Measurements from ENCODE around the gene SLC66A2. TPM values are rescaled to one million over a fixed set of nuclear protein-coding genes. Genes with fewer than 3 reads are reported as not detected.
"Not testable (repeated sequence)": the region's sequence is repeated elsewhere in the genome, so short reads cannot be mapped to it uniquely, and the experiment has no call there.

The SLC66A2 gene
- total RNA-seq, 1 donor from 2014 or later = 65.2 TPM

- ATAC-seq (no peak), DNase-seq (ENCODE audit: low spot score) (no peak)
- intact Hi-C loops (cut with DNase I) = no loop called here
Measured at GRCh38 chr18:79876497-79876896, 75.0 kb downstream of the SLC66A2 start.

- no peak for ATAC-seq
- intact Hi-C loops (cut with DNase I) = no loop called here
- no peak for DNase-seq (ENCODE audit: low spot score)
Measured at GRCh38 chr18:79875931-79876461, 75.5 kb downstream of the SLC66A2 start.

- intact Hi-C loops (cut with DNase I) = no loop called here
- no peak for DNase-seq (ENCODE audit: low spot score)
- no peak for ATAC-seq
Measured at GRCh38 chr18:79875531-79875919, 75.9 kb downstream of the SLC66A2 start.

GRCh38 chr18:79874553-79875530, 76.6 kb downstream of the SLC66A2 start:
- DNase-seq (ENCODE audit: low spot score) (no peak), ATAC-seq (no peak)
- intact Hi-C loops (cut with DNase I) = no loop called here

GRCh38 chr18:79873449-79874110, 77.9 kb downstream of the SLC66A2 start:
- DNase-seq (ENCODE audit: low spot score) (peak; percentile 61), ATAC-seq (peak; percentile 72)
- intact Hi-C loops (cut with DNase I) = no loop called here

- ATAC-seq (no peak), DNase-seq (ENCODE audit: low spot score) (no peak)
- intact Hi-C loops (cut with DNase I) = no loop called here
Measured at GRCh38 chr18:79872527-79873444, 78.7 kb downstream of the SLC66A2 start.

- intact Hi-C loops (cut with DNase I) = no loop called here
- no peak for ATAC-seq
- DNase-seq (ENCODE audit: low spot score) = no peak
Measured at GRCh38 chr18:79871481-79872091, 79.9 kb downstream of the SLC66A2 start.

- intact Hi-C loops (cut with DNase I) = no loop called here
- ATAC-seq = no peak
- no peak for DNase-seq (ENCODE audit: low spot score)
Measured at GRCh38 chr18:79871026-79871390, 80.4 kb downstream of the SLC66A2 start.

- ATAC-seq (no peak), DNase-seq (ENCODE audit: low spot score) (no peak)
- intact Hi-C loops (cut with DNase I) = no loop called here
Measured at GRCh38 chr18:79870301-79871025, 81.0 kb downstream of the SLC66A2 start.

GRCh38 chr18:79869591-79870300, 81.7 kb downstream of the SLC66A2 start:
- no peak for DNase-seq (ENCODE audit: low spot score)
- intact Hi-C loops (cut with DNase I) = no loop called here
- ATAC-seq = no peak

GRCh38 chr18:79868811-79869541, 82.5 kb downstream of the SLC66A2 start:
- no peak for DNase-seq (ENCODE audit: low spot score)
- intact Hi-C loops (cut with DNase I) = no loop called here
- no peak for ATAC-seq

GRCh38 chr18:79868168-79868784, 83.2 kb downstream of the SLC66A2 start:
- intact Hi-C loops (cut with DNase I) = no loop called here
- ATAC-seq = no peak
- DNase-seq (ENCODE audit: low spot score) = no peak

- intact Hi-C loops (cut with DNase I) = no loop called here
- no peak for DNase-seq (ENCODE audit: low spot score)
- no peak for ATAC-seq
Measured at GRCh38 chr18:79867666-79868065, 83.8 kb downstream of the SLC66A2 start.

GRCh38 chr18:79866889-79867574, 84.4 kb downstream of the SLC66A2 start:
- DNase-seq (ENCODE audit: low spot score) (no peak), ATAC-seq (no peak)
- intact Hi-C loops (cut with DNase I) = no loop called here

GRCh38 chr18:79865951-79866350, 85.5 kb downstream of the SLC66A2 start:
- intact Hi-C loops (cut with DNase I); ATAC-seq: not testable (repeated sequence)
- DNase-seq (ENCODE audit: low spot score) = peak; percentile 3

GRCh38 chr18:79864955-79865354, 86.5 kb downstream of the SLC66A2 start:
- peak; percentile 13 for DNase-seq (ENCODE audit: low spot score)
- ATAC-seq; intact Hi-C loops (cut with DNase I): not testable (repeated sequence)
